HG03432 (cell line): Measurements from ENCODE around the gene NR4A1.

Experiments used
- ATAC-seq: cut with Tn5 transposase; IDR thresholded peaks from one replicate; pipeline ENCODE4 v1.9.1; 2021; ENCODE audit warnings: mild to moderate bottlenecking, moderate library complexity; ENCODE audit not compliant: unreplicated experiment

Gene NR4A1

DNA sequence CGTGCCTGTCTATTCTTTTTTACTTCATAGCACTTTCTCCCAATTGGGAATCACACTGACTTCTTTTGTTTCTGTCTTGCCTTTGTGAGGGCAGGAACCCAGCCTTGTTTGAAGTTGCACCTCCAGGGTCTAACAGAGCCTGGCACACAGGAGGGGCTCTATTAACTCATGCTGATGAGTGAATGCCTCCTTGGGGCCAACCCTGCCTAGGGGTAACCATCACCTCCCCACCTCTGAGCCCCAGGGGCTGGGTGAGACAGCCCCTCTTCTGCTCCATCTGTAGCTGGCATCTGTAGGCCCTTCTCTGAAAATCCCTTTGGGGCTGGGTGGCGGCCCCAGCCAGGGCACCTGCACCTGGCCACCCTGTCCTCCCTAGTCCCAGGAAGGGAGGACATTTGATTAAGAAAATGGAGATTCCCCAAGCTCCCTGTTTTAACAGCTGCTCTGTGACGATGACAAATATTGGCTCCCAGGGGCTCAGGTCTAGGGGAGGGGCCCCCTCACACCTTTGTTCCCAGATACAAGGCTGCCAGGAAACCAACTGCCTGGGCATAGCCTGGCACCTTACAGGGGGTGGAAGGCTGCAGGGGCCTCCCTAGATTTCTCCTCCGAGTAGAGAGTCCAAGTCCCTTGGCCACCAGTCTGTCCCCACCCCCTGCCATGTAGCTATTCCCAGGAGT lies 32.7 kb upstream of the NR4A1 start:
- no peak for ATAC-seq

DNA sequence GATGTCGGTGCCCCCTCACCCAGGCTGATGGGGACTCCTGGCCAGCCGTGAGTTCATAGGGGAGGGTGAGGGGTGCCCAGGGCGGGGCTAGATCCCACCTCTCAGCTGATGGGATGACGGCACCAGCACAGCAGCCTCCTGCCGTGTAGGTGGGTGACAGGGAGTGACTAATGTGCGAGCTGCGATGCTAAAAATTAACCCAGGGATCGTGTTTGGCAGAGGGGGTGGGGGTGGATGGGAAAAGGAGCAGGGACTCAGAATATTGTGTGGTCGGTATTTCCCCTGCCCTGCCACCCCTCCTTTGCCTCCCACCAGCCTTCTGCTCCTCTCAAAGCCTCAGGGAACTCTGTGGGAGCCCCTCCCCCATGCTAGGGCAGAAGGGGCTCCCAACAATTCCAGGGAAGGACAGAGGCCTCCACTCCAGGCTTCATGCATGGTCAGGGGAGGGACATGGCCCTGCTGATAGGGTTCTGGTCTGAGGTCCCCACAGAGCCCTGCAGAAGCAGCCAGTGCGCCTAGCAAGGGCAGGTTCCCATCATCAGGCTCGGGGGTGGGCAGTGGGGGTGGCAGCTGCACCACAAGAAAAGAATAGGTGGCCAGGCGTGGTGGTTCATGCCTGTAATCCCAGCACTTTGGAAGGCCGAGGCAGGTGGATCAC lies 32.0 kb upstream of the NR4A1 start:
- no peak for ATAC-seq

DNA sequence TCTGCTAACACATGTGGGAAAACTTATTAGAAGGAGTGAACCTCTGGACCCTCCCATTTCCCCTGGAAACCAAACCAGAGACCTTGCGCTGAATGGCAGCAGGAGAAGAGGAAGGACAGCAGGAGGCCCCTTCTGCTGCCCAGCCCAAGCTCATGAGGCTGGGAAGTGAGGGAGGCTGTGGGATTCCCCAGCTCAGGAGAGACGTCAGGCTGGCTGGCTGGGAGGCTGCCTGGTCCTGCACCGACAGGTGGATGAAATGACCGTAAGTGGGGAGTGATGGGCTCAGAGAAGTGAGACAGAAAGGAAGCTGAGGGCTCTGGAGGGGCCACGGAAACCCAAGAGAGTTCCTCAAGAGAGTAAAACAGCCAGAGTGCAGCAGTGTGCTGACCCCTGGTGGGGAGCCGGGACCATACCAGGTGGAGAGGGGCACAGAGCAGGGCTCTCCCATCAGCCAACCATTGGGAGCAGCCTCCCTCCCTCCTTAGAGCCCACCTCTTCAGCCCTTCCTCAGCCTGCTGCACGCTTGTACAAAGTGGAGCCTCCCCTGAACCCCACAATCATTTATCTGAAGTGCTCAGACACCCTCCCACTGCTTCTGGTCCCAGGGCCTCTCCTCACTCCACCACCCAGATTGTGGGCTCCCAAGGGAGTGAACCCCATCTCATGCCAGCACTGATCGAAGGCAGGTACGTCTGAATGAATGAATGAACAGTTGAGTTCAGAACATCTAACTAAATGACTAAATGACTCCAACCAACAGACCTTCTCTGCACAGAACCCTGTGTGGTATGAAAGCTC lies 30.5 kb upstream of the NR4A1 start:
- no peak for ATAC-seq

DNA sequence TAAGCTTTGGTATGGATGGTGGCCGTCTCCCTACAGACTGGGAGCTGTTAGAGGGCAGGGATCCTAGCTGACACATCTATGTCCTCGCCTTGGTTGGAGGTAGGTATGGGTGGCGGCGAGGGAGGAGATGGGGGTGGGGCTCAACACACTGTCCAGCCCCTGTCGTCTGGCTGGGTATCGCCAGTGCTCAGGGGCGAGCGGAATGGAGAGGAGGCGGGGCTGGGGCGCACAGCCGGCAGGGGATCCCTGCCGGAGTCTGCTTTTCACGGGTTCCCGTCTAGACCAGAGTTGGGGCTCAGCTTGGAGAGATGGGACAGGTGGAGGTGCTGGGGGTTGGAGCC lies 28.4 kb upstream of the NR4A1 start:
- ATAC-seq, result peak; percentile 8

DNA sequence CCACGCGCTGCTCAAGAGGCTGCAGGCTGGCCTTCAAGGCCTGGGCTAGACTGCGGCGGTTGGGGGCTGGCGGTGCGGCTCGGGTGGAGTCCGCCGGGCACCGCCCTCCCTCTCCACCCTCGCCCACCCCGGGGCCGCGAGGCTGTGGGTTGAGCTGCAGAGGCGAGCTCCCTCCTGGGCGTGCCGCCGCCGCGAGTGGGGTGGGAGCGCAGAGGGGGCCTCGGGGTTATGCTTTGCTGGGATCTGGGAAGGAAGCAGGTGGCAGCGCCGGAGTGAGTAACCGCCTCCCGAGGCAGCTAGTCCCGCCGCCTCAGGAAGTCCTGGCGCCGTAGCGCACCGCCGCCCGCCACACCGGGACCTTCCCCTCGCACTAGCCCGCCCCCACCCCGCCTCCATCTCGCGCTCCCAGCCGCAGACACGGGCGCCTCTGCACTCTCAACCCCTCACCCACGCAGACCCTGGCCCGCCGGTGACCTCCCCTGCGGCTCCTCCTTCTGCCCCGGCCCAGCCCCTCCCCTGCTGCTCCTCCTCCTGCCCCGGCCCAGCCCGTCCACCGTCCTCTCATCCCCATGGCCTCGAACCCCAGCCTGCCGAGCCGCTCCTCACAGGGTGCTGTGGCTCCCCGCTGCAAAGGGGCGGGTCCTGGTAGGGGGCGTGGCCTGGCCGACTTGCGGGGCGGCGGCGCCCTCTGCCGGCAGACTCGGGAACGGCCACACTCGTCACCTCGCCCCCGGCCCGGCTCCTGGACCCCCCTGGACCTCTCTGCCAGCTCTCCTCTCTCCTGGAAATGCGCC lies 27.9 kb upstream of the NR4A1 start:
- ATAC-seq, result peak; percentile 55

DNA sequence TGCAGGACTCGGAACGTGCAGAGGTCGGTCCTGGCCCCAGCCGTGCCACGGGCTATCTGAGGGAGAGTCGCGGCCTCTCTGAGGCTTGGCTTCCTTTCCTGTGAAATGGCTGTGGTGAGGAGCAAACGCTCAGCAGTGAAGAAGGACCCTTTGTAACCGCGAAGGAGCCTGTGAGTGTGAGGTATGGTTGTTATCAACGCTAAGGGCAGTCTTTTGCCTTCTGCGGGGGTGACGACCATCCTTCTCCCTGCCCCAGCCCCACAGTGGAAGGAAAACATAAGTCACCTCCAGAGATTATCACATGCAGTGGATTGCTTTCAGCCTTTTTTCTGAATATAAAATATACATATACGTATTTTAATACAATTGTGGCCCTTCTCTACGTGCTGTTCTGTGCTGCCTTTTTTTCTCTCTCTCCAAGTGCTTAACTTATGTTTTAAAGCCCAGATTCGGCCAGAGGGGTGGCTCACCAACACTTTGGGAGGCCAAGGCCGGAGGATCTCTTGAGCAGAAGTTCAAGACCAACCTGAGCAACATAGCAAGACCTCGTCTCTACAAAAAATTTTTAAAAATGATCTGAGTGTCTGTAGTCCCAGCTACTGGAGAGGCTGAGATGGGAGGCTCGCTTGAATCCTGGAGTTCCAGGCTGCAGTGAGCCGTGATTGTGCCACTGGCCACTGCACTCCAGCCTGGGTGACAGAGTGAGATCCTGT lies 27.1 kb upstream of the NR4A1 start:
- no peak for ATAC-seq

DNA sequence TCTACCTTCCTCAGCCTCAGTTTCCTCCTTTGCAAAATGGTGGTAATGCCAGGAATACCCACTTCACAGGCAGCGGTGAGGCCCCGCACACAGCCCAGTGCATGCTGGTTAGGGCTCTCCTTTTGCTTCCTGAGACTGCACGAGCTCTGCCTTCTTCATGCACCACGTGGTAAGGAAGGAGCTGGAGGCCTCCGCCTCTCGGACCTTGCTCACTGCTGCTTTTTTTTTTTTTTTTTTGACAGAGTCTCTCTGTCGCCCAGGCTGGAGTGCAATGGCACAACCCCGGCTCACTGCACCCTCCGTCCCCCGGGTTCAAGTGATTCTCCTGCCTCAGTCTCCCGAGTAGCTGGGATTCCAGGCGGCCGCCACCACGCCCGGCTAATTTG lies 26.4 kb upstream of the NR4A1 start:
- ATAC-seq, result no peak

DNA sequence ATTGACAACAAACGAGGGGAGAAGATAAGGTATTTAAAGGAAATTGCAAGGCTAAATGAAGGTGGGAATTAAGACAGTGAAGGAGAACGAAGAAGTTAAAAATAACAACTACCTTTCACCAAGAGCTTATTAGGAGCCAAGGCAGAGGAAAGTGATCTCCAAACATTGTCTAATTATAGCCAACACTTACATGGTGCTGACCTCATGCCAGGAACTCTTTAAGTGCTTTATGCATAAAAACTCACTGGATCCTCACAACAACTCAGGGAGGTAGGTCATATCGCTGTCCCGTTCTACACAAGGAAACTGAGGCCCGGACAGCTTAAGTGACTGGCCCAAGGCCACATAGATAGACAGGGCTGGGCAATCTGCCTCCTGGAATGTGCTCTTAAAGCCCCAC lies 25.0 kb upstream of the NR4A1 start:
- ATAC-seq, result no peak

DNA sequence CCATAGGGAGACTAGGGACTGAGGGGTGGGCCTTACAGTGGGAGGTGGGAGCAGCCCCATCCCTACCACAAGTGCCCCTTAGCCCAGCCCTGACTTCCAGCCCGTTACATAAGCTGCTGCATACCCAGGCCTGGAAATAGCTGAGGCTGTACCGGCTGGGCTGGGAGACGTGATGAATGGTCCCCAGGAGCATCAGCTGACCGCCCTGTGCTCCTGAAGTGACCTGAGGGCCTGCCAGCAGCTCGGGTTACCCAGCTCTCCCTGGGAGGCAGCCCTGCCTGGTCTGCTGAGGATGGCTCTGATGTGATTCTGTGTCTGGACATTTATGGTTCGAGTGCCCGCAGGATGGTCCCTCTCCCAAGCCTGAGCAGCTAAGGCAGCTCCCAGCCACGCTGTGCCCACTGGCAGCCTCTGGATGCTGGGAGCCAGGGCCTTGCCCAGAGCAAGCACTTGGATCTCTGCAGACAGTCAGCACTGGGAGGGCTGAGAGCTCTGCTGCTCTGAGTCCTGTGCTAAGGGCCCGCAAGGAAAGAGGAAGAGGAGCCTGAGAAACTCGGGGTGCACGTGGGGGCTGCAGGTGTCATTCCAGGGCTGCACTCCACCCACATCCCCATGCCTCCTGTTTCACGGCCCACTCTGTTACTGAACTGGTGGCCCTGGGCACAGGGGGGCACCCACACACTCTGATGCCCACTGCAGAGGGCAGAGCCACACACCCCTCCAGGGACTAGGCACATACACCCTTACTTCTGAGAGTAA lies 24.0 kb upstream of the NR4A1 start:
- ATAC-seq, result no peak

DNA sequence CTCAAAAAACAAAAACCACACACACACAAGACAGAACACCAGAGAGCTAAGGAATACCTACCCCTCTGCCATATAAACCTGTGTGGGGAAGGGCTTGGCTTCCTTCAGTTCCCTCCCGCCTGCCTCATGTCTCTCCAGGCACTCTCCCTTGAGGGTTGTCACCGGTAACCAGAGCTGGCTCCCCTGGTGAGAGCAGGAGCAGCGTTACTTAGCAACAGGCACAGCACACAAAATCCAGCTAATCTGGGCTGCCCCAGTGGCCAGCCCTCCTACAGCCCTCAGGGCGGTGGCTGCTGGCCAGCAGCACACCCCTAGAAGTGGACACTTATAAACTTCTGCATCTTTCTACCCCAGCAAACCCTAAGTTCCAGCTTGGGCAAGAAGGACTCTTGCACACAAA lies 21.6 kb upstream of the NR4A1 start:
- ATAC-seq, result no peak

DNA sequence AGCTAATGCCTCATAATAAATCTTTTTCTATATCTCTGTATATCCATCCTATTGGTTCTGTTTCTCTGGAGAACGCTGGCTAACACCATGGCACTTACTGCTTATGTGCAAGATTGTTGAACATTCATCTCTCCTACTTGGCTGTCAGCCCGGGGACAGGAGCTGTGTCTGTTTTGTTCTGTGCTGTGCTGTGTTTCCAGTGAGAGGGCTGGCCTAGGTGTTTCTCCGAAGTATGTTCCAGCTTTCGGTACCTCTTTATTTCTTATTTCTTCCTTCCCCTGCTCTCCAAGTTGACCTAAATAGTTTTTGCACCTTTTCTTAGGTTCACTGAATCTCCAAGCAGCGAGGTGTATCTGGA lies 18.8 kb upstream of the NR4A1 start:
- no peak for ATAC-seq

DNA sequence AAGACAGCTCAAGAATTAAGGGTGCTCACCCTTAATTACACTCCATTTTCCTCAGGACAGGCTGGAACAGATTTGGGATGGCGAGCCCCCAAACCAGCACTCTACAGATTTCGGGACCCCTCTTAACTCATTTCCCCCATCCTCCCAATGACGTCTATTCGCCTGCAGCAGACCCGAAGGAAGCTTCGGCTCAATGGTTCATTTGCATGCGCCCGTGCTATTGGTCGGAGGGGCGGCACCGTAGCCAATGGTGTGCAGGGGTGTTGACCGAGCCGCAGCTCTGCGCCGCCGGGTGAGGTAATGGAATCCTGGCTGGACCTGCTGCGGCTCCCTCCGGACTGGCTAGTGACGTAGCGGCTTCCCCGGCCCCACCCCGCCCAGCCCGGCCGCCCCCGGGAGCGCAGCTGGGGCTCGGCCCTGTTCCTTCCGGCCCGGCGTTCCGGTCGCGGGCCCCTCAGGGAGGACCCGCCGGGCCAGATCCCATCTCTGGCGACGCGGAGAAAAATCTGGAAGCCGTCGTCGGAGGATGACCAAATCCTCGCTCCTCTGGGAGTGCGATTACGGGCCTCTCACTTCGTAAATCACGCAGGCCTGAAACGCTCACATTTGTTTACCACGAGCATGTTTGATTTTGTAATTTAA lies 18.3 kb upstream of the NR4A1 start:
- ATAC-seq, result peak; percentile 92

DNA sequence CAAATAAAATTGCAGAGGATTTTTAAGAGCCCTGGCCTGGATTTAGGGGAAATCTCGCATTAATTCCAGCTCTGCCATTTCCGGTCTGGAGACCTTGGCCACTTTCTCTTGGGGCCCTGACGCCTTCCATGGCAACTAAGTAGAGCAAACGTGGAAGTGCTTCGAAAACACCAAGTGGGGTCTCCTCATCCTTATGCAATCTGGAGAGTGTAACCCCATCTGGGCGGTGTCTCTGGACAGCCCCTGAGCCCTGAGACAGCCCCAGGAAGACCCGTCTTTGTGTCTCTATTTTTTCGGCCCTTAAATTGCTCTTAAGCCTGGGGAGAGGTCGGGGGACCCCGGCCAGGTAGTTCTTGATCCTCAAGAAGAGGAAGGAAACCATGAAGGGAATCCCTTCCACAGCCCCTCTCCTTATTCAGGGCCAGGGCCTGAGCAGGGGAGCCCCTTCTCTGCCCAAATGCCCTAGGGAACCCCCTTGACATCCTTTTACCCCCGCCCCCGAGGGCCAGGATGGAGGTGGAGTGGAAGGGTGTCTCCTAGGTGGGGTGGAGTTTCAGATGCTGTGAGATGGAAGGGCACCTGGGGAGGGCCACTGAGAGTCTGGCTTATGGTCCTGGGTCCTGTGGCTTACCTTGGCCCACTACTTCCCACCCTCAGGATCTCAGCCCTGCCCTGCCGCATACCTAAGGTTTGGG lies 17.6 kb upstream of the NR4A1 start:
- no peak for ATAC-seq

DNA sequence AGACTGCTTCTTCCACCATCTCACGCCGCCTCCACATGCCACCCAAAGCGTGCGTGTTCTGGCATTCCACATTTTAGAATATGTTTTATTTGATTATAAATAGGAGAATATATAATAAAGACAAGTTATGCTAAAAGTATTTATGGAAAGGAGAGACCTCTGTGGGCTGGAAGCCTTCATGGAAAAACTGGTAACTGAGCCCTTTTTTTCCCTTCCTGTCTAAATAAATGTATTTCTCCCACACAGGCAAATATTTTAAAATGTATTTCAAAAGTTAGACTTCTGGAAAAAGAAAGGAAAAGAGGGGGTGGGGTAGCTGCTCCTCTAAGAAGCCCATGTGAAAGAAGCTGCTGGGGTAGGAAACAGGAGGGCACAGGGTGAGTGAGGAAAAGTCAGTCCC lies 16.1 kb upstream of the NR4A1 start:
- ATAC-seq, result no peak

DNA sequence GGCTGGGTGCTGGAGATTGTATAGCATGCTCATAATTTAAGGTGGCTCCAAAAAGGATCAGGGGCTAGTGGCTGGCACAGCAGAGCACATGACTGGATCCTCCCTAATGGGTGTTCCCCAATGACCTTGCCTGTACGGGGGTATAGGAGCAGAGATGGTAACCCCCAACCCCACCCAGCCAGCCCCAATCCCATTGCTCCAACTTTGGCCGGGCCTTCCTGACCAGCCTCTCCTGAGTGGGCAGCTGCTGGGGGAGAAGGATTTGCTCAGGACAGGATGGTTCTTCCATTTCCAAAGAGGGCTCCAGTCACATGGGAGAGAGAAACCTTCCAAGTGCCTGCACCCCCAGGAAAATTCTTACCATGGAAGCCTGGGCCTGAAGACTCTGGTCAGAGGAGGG lies 15.3 kb upstream of the NR4A1 start:
- no peak for ATAC-seq

DNA sequence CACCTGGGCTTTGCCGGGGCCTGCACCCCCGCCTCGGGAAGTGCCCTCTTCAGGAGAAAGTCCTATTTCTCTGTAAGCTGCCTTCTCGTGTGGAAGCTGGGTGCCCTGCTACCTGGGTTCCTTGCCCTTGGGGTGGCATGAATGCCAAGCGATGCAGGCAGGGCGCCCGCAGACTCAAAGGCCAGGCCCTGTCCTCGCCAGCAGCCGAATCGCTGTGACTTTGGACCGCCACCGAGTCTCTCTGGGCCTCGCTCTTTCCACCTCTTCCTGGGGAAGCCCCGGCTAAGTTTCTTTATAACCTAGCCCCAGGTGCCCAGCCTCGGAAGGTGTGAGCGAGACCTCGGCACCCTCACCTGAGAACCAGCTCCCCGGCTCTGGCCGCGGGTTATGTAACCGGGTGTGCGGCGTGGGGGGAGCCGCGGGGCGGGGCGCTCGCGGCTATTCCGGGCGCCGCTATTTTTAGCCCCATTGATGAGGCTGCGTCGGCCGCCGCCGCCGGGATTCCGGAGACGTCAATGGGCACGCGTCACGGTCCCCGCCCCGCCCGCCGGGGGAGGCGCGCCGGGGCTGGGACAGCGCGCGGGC lies 14.6 kb upstream of the NR4A1 start:
- ATAC-seq, result peak; percentile 51

DNA sequence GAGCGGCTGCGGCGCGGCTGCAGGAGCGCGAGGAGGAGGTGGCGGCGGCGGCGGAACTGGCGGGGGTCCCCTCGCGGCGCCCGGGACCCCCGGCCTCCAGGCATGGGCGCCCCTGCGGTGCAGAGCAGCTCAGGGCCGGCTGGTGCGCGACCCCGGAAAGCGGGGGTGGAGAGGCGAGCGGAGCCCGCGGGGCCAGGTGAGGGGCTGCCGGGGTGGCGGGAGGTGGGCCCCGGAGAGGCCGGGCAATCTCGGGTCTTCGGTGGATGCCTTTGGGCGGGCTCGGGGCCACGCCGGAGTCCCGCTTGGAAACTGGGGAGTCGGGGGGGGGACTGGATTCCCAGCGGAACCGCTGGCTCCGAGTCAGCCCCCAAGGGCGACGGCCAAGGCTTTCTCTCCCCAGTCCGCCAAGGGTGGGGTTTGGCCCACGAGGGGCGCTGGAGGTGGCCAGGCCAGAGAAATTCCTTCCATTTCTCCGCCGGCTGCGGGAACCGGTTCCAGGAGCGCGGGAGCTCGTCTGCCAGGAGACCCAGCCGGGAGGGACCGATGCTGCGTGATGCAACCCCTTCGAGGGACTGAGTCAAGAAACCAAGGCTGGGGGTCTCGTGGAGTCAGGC lies 13.9 kb upstream of the NR4A1 start:
- peak; percentile 3 for ATAC-seq

DNA sequence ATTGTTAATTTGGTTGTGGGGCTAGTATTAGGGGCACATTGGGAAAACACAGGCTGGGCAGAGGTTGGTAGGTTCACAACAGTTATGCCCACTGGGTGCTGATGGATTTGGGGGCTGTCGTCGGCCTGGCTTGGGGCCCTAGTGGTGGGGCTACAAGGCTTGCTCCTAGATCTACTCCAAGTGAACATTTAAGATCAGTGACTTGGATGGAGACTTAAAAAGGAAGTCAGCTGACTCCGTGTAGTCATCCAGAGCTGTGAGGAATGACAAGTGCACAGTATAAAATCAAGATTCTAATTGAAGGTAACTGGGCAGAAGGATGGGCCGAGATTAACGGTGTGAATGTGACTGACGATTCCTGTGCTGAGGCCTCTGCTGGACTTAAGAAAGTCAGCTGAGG lies 12.8 kb upstream of the NR4A1 start:
- no peak for ATAC-seq
